ENCODE results near the gene NKD2. TPM values are rescaled to one million over a fixed set of nuclear protein-coding genes. Genes with fewer than 3 reads are reported as not detected.

The NKD2 gene
- total RNA-seq, 2 experiments from 2014 or later = 0.38 TPM

DNA sequence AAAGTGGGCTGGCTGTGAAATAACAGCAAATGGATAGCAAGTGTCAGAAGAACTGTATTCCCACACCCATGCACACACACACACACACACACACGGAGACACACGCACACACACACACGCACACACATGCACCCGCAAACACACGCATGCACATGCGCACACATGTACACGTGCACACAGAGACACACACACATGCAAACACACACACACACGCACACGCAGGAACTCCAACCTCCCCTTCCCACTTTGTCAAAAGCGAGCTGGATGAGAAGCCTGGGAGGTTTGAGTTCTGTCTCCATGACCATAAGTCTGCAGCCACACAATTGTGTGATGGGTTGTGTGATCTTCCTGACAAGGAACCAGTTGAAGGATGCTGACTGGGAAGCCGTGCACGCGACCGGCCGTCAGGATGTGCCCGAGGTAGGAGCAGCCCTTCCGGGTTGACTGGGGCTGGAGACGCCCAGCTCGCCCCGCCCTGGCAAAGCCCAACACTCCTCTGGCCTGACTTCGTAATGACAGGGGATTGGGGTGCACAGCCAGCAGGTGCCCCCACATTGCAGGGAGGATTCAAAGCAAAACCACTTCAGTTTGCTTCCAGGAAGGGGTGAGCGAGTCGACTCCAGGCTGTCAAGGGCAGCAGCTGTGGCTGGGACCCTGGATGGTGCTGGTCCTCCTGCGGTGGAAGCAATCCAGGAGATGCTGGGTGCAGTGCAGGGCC is 29.3 kb upstream of the NKD2 start:
- no peaks in the 10 kb centered on the region for H3K9me2 ChIP-seq (ENCODE audit: insufficient read depth, low read length)
- H3K27ac ChIP-seq (ENCODE audit: low read depth, low read length, poor library complexity, severe bottlenecking) = no peak overlapping the region
- H2AFZ ChIP-seq (ENCODE audit: low read length) = no peak overlapping the region
- TF ChIP-seq EZH2phosphoT487 (IDR thresholded peaks at IDR 0.05; ENCODE audit: borderline replicate concordance, low read depth, low read length) = no peak
- TF ChIP-seq CTCF (conservative IDR thresholded peaks at IDR 0.05; ENCODE audit: low read length) = no peak
- ChIA-PET CTCF (ENCODE audit: unreplicated experiment) (interaction anchor here (0.6 kb wide), 1 partner anchor 186 kb away, joined by 3 read pairs; no protein-coding TSS in a partner anchor), POLR2A (no interaction called here)
- H3K79me2 ChIP-seq (ENCODE audit: insufficient read depth, low read depth, low read length) = no peaks in the 10 kb centered on the region
- no peak overlapping the region for H3K4me3 ChIP-seq (ENCODE audit: low read depth, low read length, poor library complexity, severe bottlenecking)
- no peaks in the 10 kb centered on the region for H3K36me3 ChIP-seq (ENCODE audit: insufficient read depth, low read length)
- no peaks in the 10 kb centered on the region for H4K20me1 ChIP-seq (ENCODE audit: insufficient read depth, low read length)
- intact Hi-C loops (cut with micrococcal nuclease; ENCODE audit: unreplicated experiment) = no loop called here
- no peaks in the 10 kb centered on the region for H3K9me3 ChIP-seq (ENCODE audit: low read length)
- no peaks in the 10 kb centered on the region for H3K4me1 ChIP-seq (ENCODE audit: insufficient read depth, low read length, poor library complexity, severe bottlenecking)
- DNase-seq (ENCODE audit: low spot score) = no peak
- no TSS peak for BruUV-seq (replicated peaks)
- H3K4me2 ChIP-seq (ENCODE audit: low read length) = no peak overlapping the region

GRCh38 chr5:980001-980588 is 28.5 kb upstream of the NKD2 start:
- Histone ChIP-seq H3K4me3 (ENCODE audit: low read depth, low read length, poor library complexity, severe bottlenecking) (no peak overlapping the region), H4K20me1 (ENCODE audit: insufficient read depth, low read length) (no peaks in the 10 kb centered on the region), H3K4me2 (ENCODE audit: low read length) (no peak overlapping the region), H3K9me3 (ENCODE audit: low read length) (no peaks in the 10 kb centered on the region), H3K36me3 (ENCODE audit: insufficient read depth, low read length) (no peaks in the 10 kb centered on the region), H3K79me2 (ENCODE audit: insufficient read depth, low read depth, low read length) (no peaks in the 10 kb centered on the region), H3K27ac (ENCODE audit: low read depth, low read length, poor library complexity, severe bottlenecking) (no peak overlapping the region), H3K9me2 (ENCODE audit: insufficient read depth, low read length) (no peaks in the 10 kb centered on the region), H2AFZ (ENCODE audit: low read length) (no peak overlapping the region), H3K4me1 (ENCODE audit: insufficient read depth, low read length, poor library complexity, severe bottlenecking) (no peaks in the 10 kb centered on the region)
- no TSS peak for BruUV-seq (replicated peaks)
- ChIA-PET POLR2A (no interaction called here), CTCF (ENCODE audit: unreplicated experiment) (no interaction called here)
- intact Hi-C loops (cut with micrococcal nuclease; ENCODE audit: unreplicated experiment) = no loop called here
- TF ChIP-seq CTCF (conservative IDR thresholded peaks at IDR 0.05; ENCODE audit: low read length) (no peak), EZH2phosphoT487 (IDR thresholded peaks at IDR 0.05; ENCODE audit: borderline replicate concordance, low read depth, low read length) (no peak)
- DNase-seq (ENCODE audit: low spot score) = no peak

GRCh38 chr5:980966-981365 is 27.6 kb upstream of the NKD2 start:
- no peak for TF ChIP-seq CTCF (conservative IDR thresholded peaks at IDR 0.05; ENCODE audit: low read length)
- no peak for TF ChIP-seq EZH2phosphoT487 (IDR thresholded peaks at IDR 0.05; ENCODE audit: borderline replicate concordance, low read depth, low read length)
- no peak for DNase-seq (ENCODE audit: low spot score)
- Histone ChIP-seq H3K36me3 (ENCODE audit: insufficient read depth, low read length) (no peaks in the 10 kb centered on the region), H3K4me2 (ENCODE audit: low read length) (no peak overlapping the region), H3K27ac (ENCODE audit: low read depth, low read length, poor library complexity, severe bottlenecking) (no peak overlapping the region), H2AFZ (ENCODE audit: low read length) (no peak overlapping the region), H3K9me3 (ENCODE audit: low read length) (no peaks in the 10 kb centered on the region), H3K4me3 (ENCODE audit: low read depth, low read length, poor library complexity, severe bottlenecking) (no peak overlapping the region), H3K79me2 (ENCODE audit: insufficient read depth, low read depth, low read length) (no peaks in the 10 kb centered on the region), H3K4me1 (ENCODE audit: insufficient read depth, low read length, poor library complexity, severe bottlenecking) (no peaks in the 10 kb centered on the region), H4K20me1 (ENCODE audit: insufficient read depth, low read length) (no peaks in the 10 kb centered on the region), H3K9me2 (ENCODE audit: insufficient read depth, low read length) (no peaks in the 10 kb centered on the region)
- no TSS peak for BruUV-seq (replicated peaks)
- ChIA-PET POLR2A (no interaction called here), CTCF (ENCODE audit: unreplicated experiment) (no interaction called here)
- intact Hi-C loops (cut with micrococcal nuclease; ENCODE audit: unreplicated experiment) = no loop called here

All from OCI-LY7 (cell line).